IMR-90 (cell line): ENCODE data around the gene RIPK4. TPM values are rescaled to one million over a fixed set of nuclear protein-coding genes. Genes with fewer than 3 reads are reported as not detected.
A peak's percentile ranks its signal among the peaks of the same experiment; 100 is the strongest.

Experiments used
- ATAC-seq: fragments of 200-7000 bp; cut with Tn5 transposase; 2 replicates; pipeline ENCODE4 v1.9.1; 2020; ENCODE audit warnings: low read depth, mild to moderate bottlenecking, moderate library complexity
- BruUV-seq: library from RNA; stranded (reverse); fragments of 400-500 nt; replicated peaks from 2 replicates; lab custom pipeline; 2021; lab: Mats Ljungman, UMichigan
- CTCF ChIA-PET: fragments of 300-600 bp; formaldehyde crosslinking; extraction: SDS; loops from one replicate; lab custom pipeline; 2021; ENCODE audit warnings: antibody characterized with exemption; lab: Yijun Ruan, JAX
- POLR2A ChIA-PET: fragments of 300-600 bp; sonication (Branson Sonifier 250); formaldehyde crosslinking; loops from one replicate; lab custom pipeline; 2022; ENCODE audit warnings: antibody characterized with exemption; ENCODE audit not compliant: unreplicated experiment; lab: Charles Lee
- DNase-seq: peaks from one replicate; pipeline ENCODE4 v3.0.0; 2013
- H2AFZ ChIP-seq: replicated peaks from 2 replicates; pipeline ENCODE3; 2013; ENCODE audit warnings: low read length, mild to moderate bottlenecking; ENCODE audit not compliant: poor library complexity
- H2AK5ac ChIP-seq: 2 replicates; pipeline ENCODE4 v1.6.1; 2013; ENCODE audit warnings: low read depth, low read length, inconsistent platforms
- H2AK9ac ChIP-seq: replicated peaks from 2 replicates; pipeline ENCODE3; 2013; ENCODE audit warnings: mild to moderate bottlenecking, low read depth, low read length, moderate library complexity; ENCODE audit not compliant: poor library complexity
- H2BK120ac ChIP-seq: 2 replicates; pipeline ENCODE4 v1.6.1; 2013; ENCODE audit warnings: low read depth, low read length, inconsistent platforms
- H2BK15ac ChIP-seq: 3 replicates; pipeline ENCODE4 v1.6.1; 2013; ENCODE audit warnings: low read depth, low read length, inconsistent platforms
- H2BK20ac ChIP-seq: 2 replicates; pipeline ENCODE4 v1.6.1; 2013; ENCODE audit warnings: low read depth, mild to moderate bottlenecking, inconsistent platforms, low read length, moderate library complexity
- H2BK5ac ChIP-seq: 2 replicates; pipeline ENCODE4 v1.6.1; 2013; ENCODE audit warnings: mild to moderate bottlenecking, low read depth, low read length, inconsistent platforms; ENCODE audit not compliant: poor library complexity, severe bottlenecking
- H3K14ac ChIP-seq: replicated peaks from 2 replicates; pipeline ENCODE4 v1.6.1; 2013; ENCODE audit warnings: low read depth, low read length, inconsistent platforms
- H3K18ac ChIP-seq: 2 replicates; pipeline ENCODE4 v1.6.1; 2013; ENCODE audit warnings: low read depth, low read length, control low read depth
- H3K23ac ChIP-seq: 2 replicates; pipeline ENCODE4 v1.6.1; 2013; ENCODE audit warnings: low read depth, low read length, inconsistent platforms
- H3K27ac ChIP-seq: 2 replicates; pipeline ENCODE4 v1.5.1; 2013; ENCODE audit warnings: mild to moderate bottlenecking, control low read depth, low read length; ENCODE audit not compliant: insufficient read depth
- H3K27me3 ChIP-seq: 2 replicates; pipeline ENCODE4 v1.6.1; 2013; ENCODE audit warnings: low read length; ENCODE audit not compliant: control insufficient read depth, insufficient read depth
- H3K36me3 ChIP-seq: 2 replicates; pipeline ENCODE4 v1.6.1; 2013; ENCODE audit warnings: low read length, mixed read lengths; ENCODE audit not compliant: control insufficient read depth, insufficient read depth
- H3K4ac ChIP-seq: 2 replicates; pipeline ENCODE4 v1.6.1; 2013; ENCODE audit warnings: low read depth, low read length, inconsistent platforms
- H3K4me1 ChIP-seq: 2 replicates; pipeline ENCODE4 v1.6.1; 2013; ENCODE audit warnings: low read length, mixed read lengths; ENCODE audit not compliant: control insufficient read depth, insufficient read depth
- H3K4me2 ChIP-seq: 2 replicates; pipeline ENCODE4 v1.6.1; 2013; ENCODE audit warnings: low read depth, mild to moderate bottlenecking, control low read depth, low read length, moderate library complexity
- H3K4me3 ChIP-seq: 2 replicates; pipeline ENCODE4 v1.5.1; 2013; ENCODE audit warnings: low read depth, mild to moderate bottlenecking, control low read depth, low read length, moderate library complexity; ENCODE audit not compliant: insufficient read depth
- H3K56ac ChIP-seq: 2 replicates; pipeline ENCODE4 v1.6.1; 2013; ENCODE audit warnings: low read length, inconsistent platforms; ENCODE audit not compliant: insufficient read depth; ENCODE audit errors: extremely low read depth
- H3K79me1 ChIP-seq, 2 experiments: 2 replicates each; pipeline ENCODE4 v1.6.1; 2013; ENCODE audit warnings: low read length in 2 of 2, inconsistent platforms in 1 of 2, low read depth in 1 of 2
- H3K9ac ChIP-seq: 2 replicates; pipeline ENCODE4 v1.6.1; 2013; ENCODE audit warnings: low read depth, low read length, control low read depth
- H3K9me1 ChIP-seq: 2 replicates; pipeline ENCODE4 v1.6.1; 2013; ENCODE audit warnings: low read length, inconsistent platforms; ENCODE audit not compliant: insufficient read depth
- H3K9me3 ChIP-seq: 2 replicates; pipeline ENCODE4 v1.6.1; 2013; ENCODE audit warnings: low read length; ENCODE audit not compliant: control insufficient read depth, insufficient read depth
- H4K20me1 ChIP-seq: 2 replicates; pipeline ENCODE4 v1.6.1; 2013; ENCODE audit warnings: low read length, inconsistent platforms; ENCODE audit not compliant: insufficient read depth
- H4K5ac ChIP-seq: 2 replicates; pipeline ENCODE4 v1.6.1; 2013; ENCODE audit warnings: mild to moderate bottlenecking, low read depth, low read length, control low read depth
- H4K8ac ChIP-seq, 2 experiments: 2 replicates each; pipeline ENCODE4 v1.6.1; 2013; ENCODE audit warnings: low read depth in 2 of 2, low read length in 2 of 2, control low read depth in 1 of 2, inconsistent platforms in 1 of 2
- H4K91ac ChIP-seq: 2 replicates; pipeline ENCODE4 v1.6.1; 2013; ENCODE audit warnings: low read depth, low read length, inconsistent platforms; ENCODE audit not compliant: insufficient read depth
- BHLHE40 ChIP-seq: fragments of 150-350 bp; IDR thresholded peaks from 2 replicates; pipeline ENCODE4 v1.6.1; 2016; ENCODE audit warnings: mild to moderate bottlenecking, low read depth, low read length
- CEBPB ChIP-seq: IDR thresholded peaks from 2 replicates; pipeline ENCODE4 v1.6.1; 2012; ENCODE audit warnings: low read depth, low read length, improper control_type of control experiment
- CHD1 ChIP-seq: IDR thresholded peaks from 2 replicates; pipeline ENCODE4 v1.6.1; 2012; ENCODE audit warnings: low read depth, low read length, improper control_type of control experiment
- CTCF ChIP-seq: conservative IDR thresholded peaks from 2 replicates; pipeline ENCODE4 v1.5.1; 2012; ENCODE audit warnings: mild to moderate bottlenecking, low read depth, low read length, improper control_type of control experiment
- ELK1 ChIP-seq: fragments of 150-350 bp; IDR thresholded peaks from 2 replicates; pipeline ENCODE4 v1.6.1; 2016; ENCODE audit warnings: low read depth, mild to moderate bottlenecking, low read length, moderate library complexity, borderline replicate concordance
- FOS ChIP-seq: fragments of 150-350 bp; IDR thresholded peaks from 2 replicates; pipeline ENCODE4 v1.6.1; 2016; ENCODE audit warnings: low read depth, low read length
- MAFK ChIP-seq: IDR thresholded peaks from 2 replicates; pipeline ENCODE4 v1.6.1; 2012; ENCODE audit warnings: low read depth, low read length, improper control_type of control experiment
- MAZ ChIP-seq: IDR thresholded peaks from 2 replicates; pipeline ENCODE4 v1.6.1; 2012; ENCODE audit warnings: low read depth, mild to moderate bottlenecking, low read length, improper control_type of control experiment, moderate library complexity, borderline replicate concordance
- MXI1 ChIP-seq: IDR thresholded peaks from 2 replicates; pipeline ENCODE4 v1.6.1; 2012; ENCODE audit warnings: low read depth, mild to moderate bottlenecking, low read length, moderate library complexity, borderline replicate concordance
- NFE2L2 ChIP-seq: fragments of 150-350 bp; IDR thresholded peaks from 2 replicates; pipeline ENCODE4 v1.6.1; 2016; ENCODE audit warnings: low read depth, mild to moderate bottlenecking, low read length
- POLR2A ChIP-seq: IDR thresholded peaks from 2 replicates; pipeline ENCODE4 v1.6.1; 2012; ENCODE audit warnings: mild to moderate bottlenecking, low read depth, low read length
- RAD21 ChIP-seq: IDR thresholded peaks from 2 replicates; pipeline ENCODE4 v1.6.1; 2012; ENCODE audit warnings: low read length, improper control_type of control experiment
- RCOR1 ChIP-seq: IDR thresholded peaks from 2 replicates; pipeline ENCODE4 v1.6.1; 2012; ENCODE audit warnings: mild to moderate bottlenecking, low read length, improper control_type of control experiment; ENCODE audit not compliant: insufficient replicate concordance
- RFX5 ChIP-seq: IDR thresholded peaks from 2 replicates; pipeline ENCODE4 v1.8.0; 2012; ENCODE audit warnings: low read depth, mild to moderate bottlenecking, low read length, moderate library complexity
- SMC3 ChIP-seq: fragments of 150-350 bp; IDR thresholded peaks from 2 replicates; pipeline ENCODE4 v1.6.1; 2016; ENCODE audit warnings: low read depth, mild to moderate bottlenecking, antibody characterized with exemption, low read length, moderate library complexity
- USF2 ChIP-seq: fragments of 150-350 bp; IDR thresholded peaks from 2 replicates; pipeline ENCODE4 v1.6.1; 2017; ENCODE audit warnings: mild to moderate bottlenecking, antibody characterized with exemption, low read length, low read depth
- WGBS, 2 experiments: methylation state at CpG; one replicate each; pipeline versions ENCODE4 v1.1.5 to v1.1.7; 2013; ENCODE audit warnings: missing lambda C conversion rate in 2 of 2; ENCODE audit not compliant: insufficient read length in 1 of 2; ENCODE audit errors: extremely low coverage in 2 of 2; 5-methylcytosine and 5-hydroxymethylcytosine counted together
- dilution Hi-C: fragments of 300-500 bp; cut with HindIII; formaldehyde crosslinking; loops from one replicate; pipeline ENCODE4 v1.14.3; 2018; ENCODE audit warnings: low sequenced_read_pairs; ENCODE audit not compliant: unreplicated experiment
- in situ Hi-C: fragments of 300-500 bp; cut with MboI; formaldehyde crosslinking; loops from 3 replicates; pipeline ENCODE4 v1.14.3; 2019; ENCODE audit warnings: low sequenced_read_pairs, inconsistent platforms, mixed read lengths
- intact Hi-C: fragments of 100-400 bp; cut with micrococcal nuclease; formaldehyde crosslinking; loops from 2 replicates; pipeline ENCODE4 v1.10.0; 2022
- polyA plus RNA-seq, 3 experiments: library from polyadenylated mRNA; depleted of rRNA; stranded (reverse); fragments of >200 nt; gene quantifications; 2 replicates each; pipeline ENCODE4 v1.2.3, GENCODE V29; 2012; ENCODE audit warnings: low replicate concordance in 1 of 3
- total RNA-seq: library from RNA; depleted of rRNA; stranded (reverse); fragments of >200 nt; gene quantifications from 2 replicates; pipeline ENCODE4 v1.2.3, GENCODE V29; 2012

Gene RIPK4
- total and polyA plus RNA-seq, 2 of the 4 experiments (the other 2 are of a cell fraction), result under 0.01 to 0.03 TPM

GRCh38 chr21:41711416-41712007 is 55.3 kb downstream of the RIPK4 start:
- H2AK9ac ChIP-seq, result peak overlapping the region; percentile 49
- H2BK15ac ChIP-seq, result no peak overlapping the region
- DNase-seq, result no peak
- H2BK120ac ChIP-seq, result no peak overlapping the region
- no peak overlapping the region for H3K14ac ChIP-seq
- no peak overlapping the region for H3K4ac ChIP-seq
- no peak overlapping the region for H3K4me2 ChIP-seq
- intact Hi-C loops, result no loop called here
- CTCF ChIA-PET, result no interaction called here
- no peaks in the 10 kb centered on the region for H3K36me3 ChIP-seq
- H4K5ac ChIP-seq, result no peak overlapping the region
- H4K8ac ChIP-seq, result no peak overlapping the region
- no peak overlapping the region for H3K4me3 ChIP-seq
- no peaks in the 10 kb centered on the region for H3K9me1 ChIP-seq
- no TSS peak for BruUV-seq
- H3K27me3 ChIP-seq, result peaks cover 80% of the 10 kb centered on the region
- dilution Hi-C loops, result no loop called here
- H2BK5ac ChIP-seq, result no peak overlapping the region
- H3K9me3 ChIP-seq, result peaks cover 2% of the 10 kb centered on the region; the same call in 1 of the 2 replicates
- no peaks in the 10 kb centered on the region for H3K4me1 ChIP-seq
- POLR2A ChIA-PET, result no interaction called here
- H4K91ac ChIP-seq, result no peak overlapping the region
- no peak overlapping the region for H3K56ac ChIP-seq
- no peak overlapping the region for H2AFZ ChIP-seq
- no peak for ATAC-seq
- no peak overlapping the region for H3K27ac ChIP-seq
- H2AK5ac ChIP-seq, result no peak overlapping the region
- no peak overlapping the region for H3K23ac ChIP-seq
- no peak overlapping the region for H2BK20ac ChIP-seq
- no peaks in the 10 kb centered on the region for H3K79me1 ChIP-seq
- no peaks in the 10 kb centered on the region for H4K20me1 ChIP-seq
- in situ Hi-C loops, result no loop called here
- WGBS, 2 experiments, result 79% methylated on average over 6 of the region's 13 CpGs; no CpG with 5 or more reads in 1 of the 2 experiments
- H3K18ac ChIP-seq, result no peak overlapping the region
- TF ChIP-seq SMC3 (no peak), FOS (no peak), RAD21 (no peak), RFX5 (no peak), CHD1 (no peak), RCOR1 (no peak), USF2 (no peak), CTCF (no peak), CEBPB (no peak), ELK1 (no peak), NFE2L2 (no peak), MAFK (no peak), MAZ (no peak), POLR2A (no peak), BHLHE40 (no peak), MXI1 (no peak)
- no peak overlapping the region for H3K9ac ChIP-seq
